ENCODE results near the gene SH3RF3. TPM values are rescaled to one million over a fixed set of nuclear protein-coding genes. Genes with fewer than 3 reads are reported as not detected.

Gene SH3RF3
- polyA plus RNA-seq, 1 donor (not counting 4 experiments of a cell fraction or from before 2014, with no cell fraction given) = 0.08 TPM

GRCh38 chr2:109396202-109397180 lies 267.5 kb downstream of the SH3RF3 start:
- Histone ChIP-seq H4K20me1 (ENCODE audit: control insufficient read depth, extremely low read depth, insufficient read depth, low read length) (peaks cover 3% of the 10 kb centered on the region), H3K4me2 (ENCODE audit: control insufficient read depth, extremely low read depth, insufficient read depth, low read depth, low read length) (no peak overlapping the region), H3K9me1 (ENCODE audit: control insufficient read depth, extremely low read depth, insufficient read depth, low read length) (no peaks in the 10 kb centered on the region), H3K9ac (ENCODE audit: control insufficient read depth, extremely low read depth, insufficient read depth, low read length) (no peak overlapping the region), H3K4me1 (ENCODE audit: control insufficient read depth, extremely low read depth, insufficient read depth, low read length) (no peaks in the 10 kb centered on the region), H3K4me3 (ENCODE audit: control insufficient read depth in 2 of 3, extremely low read depth in 1 of 3, insufficient read depth in 2 of 3, low read depth in 1 of 3, low read length in 3 of 3) (no peak overlapping the region), H2AFZ (ENCODE audit: control insufficient read depth, low read length) (no peak overlapping the region), H3K9me3 (ENCODE audit: control insufficient read depth, low read depth, low read length) (no peaks in the 10 kb centered on the region), H3K36me3 (ENCODE audit: control insufficient read depth in 2 of 2, extremely low read depth in 1 of 2, insufficient read depth in 2 of 2, low read length in 2 of 2) (no peaks in the 10 kb centered on the region), H3K79me2 (ENCODE audit: control insufficient read depth, insufficient read depth, low read length) (no peaks in the 10 kb centered on the region), H3K27ac (ENCODE audit: control insufficient read depth, insufficient read depth, low read length) (no peak overlapping the region), H3K27me3 (ENCODE audit: control insufficient read depth, extremely low read depth, insufficient read depth, low read length) (peaks cover 23% of the 10 kb centered on the region)
- FAIRE-seq (no peak), DNase-seq (ENCODE audit: low read depth, low spot score) (no peak)
- TF ChIP-seq, protein P1, sequence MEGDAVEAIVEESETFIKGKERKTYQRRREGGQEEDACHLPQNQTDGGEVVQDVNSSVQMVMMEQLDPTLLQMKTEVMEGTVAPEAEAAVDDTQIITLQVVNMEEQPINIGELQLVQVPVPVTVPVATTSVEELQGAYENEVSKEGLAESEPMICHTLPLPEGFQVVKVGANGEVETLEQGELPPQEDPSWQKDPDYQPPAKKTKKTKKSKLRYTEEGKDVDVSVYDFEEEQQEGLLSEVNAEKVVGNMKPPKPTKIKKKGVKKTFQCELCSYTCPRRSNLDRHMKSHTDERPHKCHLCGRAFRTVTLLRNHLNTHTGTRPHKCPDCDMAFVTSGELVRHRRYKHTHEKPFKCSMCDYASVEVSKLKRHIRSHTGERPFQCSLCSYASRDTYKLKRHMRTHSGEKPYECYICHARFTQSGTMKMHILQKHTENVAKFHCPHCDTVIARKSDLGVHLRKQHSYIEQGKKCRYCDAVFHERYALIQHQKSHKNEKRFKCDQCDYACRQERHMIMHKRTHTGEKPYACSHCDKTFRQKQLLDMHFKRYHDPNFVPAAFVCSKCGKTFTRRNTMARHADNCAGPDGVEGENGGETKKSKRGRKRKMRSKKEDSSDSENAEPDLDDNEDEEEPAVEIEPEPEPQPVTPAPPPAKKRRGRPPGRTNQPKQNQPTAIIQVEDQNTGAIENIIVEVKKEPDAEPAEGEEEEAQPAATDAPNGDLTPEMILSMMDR (optimal IDR thresholded peaks at IDR 0.05 in 1 of 3, IDR thresholded peaks at IDR 0.05 in 1 of 3, conservative IDR thresholded peaks at IDR 0.05 in 1 of 3; ENCODE audit: extremely low read depth in 1 of 3, insufficient read depth in 2 of 3, low read length in 3 of 3) = no peak
- TF ChIP-seq EZH2 (IDR thresholded peaks at IDR 0.05; ENCODE audit: low read length) = no peak
- dilution Hi-C loops (cut with MboI; ENCODE audit: extremely low pct_ligation_motif_present, low sequenced_read_pairs) = no loop called here

DNA sequence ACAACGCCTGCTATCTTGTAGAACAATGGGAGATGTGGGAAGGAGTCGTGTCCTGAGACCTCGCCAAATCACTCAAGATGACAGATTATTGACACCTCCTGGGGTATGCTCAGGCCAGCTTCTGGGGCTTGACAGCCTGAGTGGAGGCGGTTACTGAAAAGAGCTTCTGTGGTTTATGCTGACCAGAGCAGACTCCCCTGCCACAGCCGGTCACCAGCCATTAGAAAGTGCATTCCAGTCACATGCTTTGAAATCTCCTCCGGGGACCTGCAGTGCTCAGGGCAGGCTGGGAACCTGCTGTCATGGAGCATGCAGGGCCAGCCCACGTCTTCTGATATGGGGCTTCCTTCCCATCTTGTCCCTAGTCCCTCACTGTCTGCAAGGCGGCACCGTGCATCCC lies 268.9 kb downstream of the SH3RF3 start:
- Histone ChIP-seq H3K4me1 (ENCODE audit: control insufficient read depth, extremely low read depth, insufficient read depth, low read length) (no peaks in the 10 kb centered on the region), H3K27me3 (ENCODE audit: control insufficient read depth, extremely low read depth, insufficient read depth, low read length) (peaks cover 32% of the 10 kb centered on the region), H3K9me1 (ENCODE audit: control insufficient read depth, extremely low read depth, insufficient read depth, low read length) (no peaks in the 10 kb centered on the region), H3K9me3 (ENCODE audit: control insufficient read depth, low read depth, low read length) (no peaks in the 10 kb centered on the region), H3K36me3 (ENCODE audit: control insufficient read depth in 2 of 2, extremely low read depth in 1 of 2, insufficient read depth in 2 of 2, low read length in 2 of 2) (no peaks in the 10 kb centered on the region), H2AFZ (ENCODE audit: control insufficient read depth, low read length) (no peak overlapping the region), H3K79me2 (ENCODE audit: control insufficient read depth, insufficient read depth, low read length) (no peaks in the 10 kb centered on the region), H3K27ac (ENCODE audit: control insufficient read depth, insufficient read depth, low read length) (no peak overlapping the region), H3K9ac (ENCODE audit: control insufficient read depth, extremely low read depth, insufficient read depth, low read length) (no peak overlapping the region), H3K4me3 (ENCODE audit: control insufficient read depth in 2 of 3, extremely low read depth in 1 of 3, insufficient read depth in 2 of 3, low read depth in 1 of 3, low read length in 3 of 3) (no peak overlapping the region), H4K20me1 (ENCODE audit: control insufficient read depth, extremely low read depth, insufficient read depth, low read length) (peaks cover 3% of the 10 kb centered on the region), H3K4me2 (ENCODE audit: control insufficient read depth, extremely low read depth, insufficient read depth, low read depth, low read length) (no peak overlapping the region)
- DNase-seq (ENCODE audit: low read depth, low spot score) (no peak), FAIRE-seq (no peak)
- TF ChIP-seq, protein P1 (optimal IDR thresholded peaks at IDR 0.05 in 1 of 3, IDR thresholded peaks at IDR 0.05 in 1 of 3, conservative IDR thresholded peaks at IDR 0.05 in 1 of 3; ENCODE audit: extremely low read depth in 1 of 3, insufficient read depth in 2 of 3, low read length in 3 of 3) = no peak
- TF ChIP-seq EZH2 (IDR thresholded peaks at IDR 0.05; ENCODE audit: low read length) = no peak
- dilution Hi-C loops (cut with MboI; ENCODE audit: extremely low pct_ligation_motif_present, low sequenced_read_pairs) = no loop called here

All from keratinocyte (primary cell).